PC-9 (cell line): ENCODE measurements around the gene IL31.

ENCODE experiments used
- CTCF ChIP-seq: fragments of 200-600 bp; sonication (generic); conservative IDR thresholded peaks from 2 replicates; pipeline ENCODE4 v1.6.1; 2017; ENCODE audit warnings: mixed run types, antibody characterized with exemption, mild to moderate bottlenecking, moderate library complexity
- EZH2 ChIP-seq: fragments of 200-600 bp; sonication (generic); IDR thresholded peaks from 2 replicates; pipeline ENCODE4 v1.8.0; 2017; ENCODE audit warnings: antibody characterized with exemption, low read depth

- no peak for TF ChIP-seq CTCF
- no peak for TF ChIP-seq EZH2
Measured at GRCh38 chr12:122133192-122133950, 40.6 kb downstream of the IL31 start.
